Urinary bladder (tissue), 4 donors: ENCODE measurements around the gene AKR7A3. TPM values are rescaled to one million over a fixed set of nuclear protein-coding genes. Genes with fewer than 3 reads are reported as not detected.

ENCODE experiments used
- DNase-seq: peaks from one replicate; pipeline ENCODE4 v3.0.0-alpha.2; 2015; ENCODE audit errors: extremely low spot score
- H3K27ac ChIP-seq: one replicate; pipeline ENCODE4 v1.5.1; 2013; ENCODE audit warnings: low read depth, mild to moderate bottlenecking, moderate library complexity
- H3K36me3 ChIP-seq: one replicate; pipeline ENCODE4 v1.6.1; 2013; ENCODE audit warnings: mild to moderate bottlenecking, moderate library complexity; ENCODE audit not compliant: insufficient read depth
- H3K4me1 ChIP-seq: one replicate; pipeline ENCODE4 v1.6.1; 2013; ENCODE audit warnings: mild to moderate bottlenecking, moderate library complexity; ENCODE audit not compliant: insufficient read depth
- H3K4me3 ChIP-seq: one replicate; pipeline ENCODE4 v1.5.1; 2013; ENCODE audit warnings: low read depth, low read length
- WGBS: extraction: QIAGEN DNeasy Blood & Tissue Kit; methylation state at CpG from one replicate; pipeline ENCODE4 v1.1.7; 2013; 5-methylcytosine and 5-hydroxymethylcytosine counted together
- polyA plus RNA-seq: library from polyadenylated mRNA; stranded (reverse); fragments of 200-250 nt; gene quantifications from one replicate; pipeline ENCODE4 v1.2.3, GENCODE V29; 2013
- small RNA-seq: library from RNA; depleted of rRNA; stranded (forward); fragments of <200 nt; gene quantifications from one replicate; pipeline ENCODE3, GENCODE V24; 2014
- total RNA-seq: library from RNA; depleted of rRNA; stranded (reverse); fragments of >200 nt; gene quantifications from one replicate; pipeline ENCODE4 v1.2.3, GENCODE V29; 2014
- donor health status: healthy with polysubstance abuse.
- donor health status: healthy.

Gene AKR7A3
- total and polyA plus RNA-seq, 2 donors = 0.53 to 0.61 TPM

DNA sequence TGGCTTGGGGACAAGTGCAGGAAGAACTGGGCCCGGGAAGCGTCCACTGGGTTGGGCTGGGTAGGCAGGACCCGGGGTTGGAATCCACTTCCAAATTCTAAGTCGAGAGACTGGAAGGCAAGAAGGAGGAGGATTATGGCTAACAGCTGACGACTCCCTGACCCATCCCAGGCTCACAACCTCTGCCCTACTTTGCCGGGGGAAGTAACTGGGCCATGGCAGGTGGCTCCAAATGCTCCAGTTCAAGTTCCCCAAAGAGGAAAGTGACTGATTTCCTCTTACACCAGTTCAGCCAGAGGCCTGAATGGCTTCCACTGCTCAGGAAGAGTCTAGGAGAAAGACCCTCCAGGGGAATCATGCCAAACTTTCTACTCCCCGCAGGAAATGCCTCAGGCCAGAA is 48.7 kb downstream of the AKR7A3 start:
- DNase-seq = no peak
- no peak overlapping the region for H3K27ac ChIP-seq

DNA sequence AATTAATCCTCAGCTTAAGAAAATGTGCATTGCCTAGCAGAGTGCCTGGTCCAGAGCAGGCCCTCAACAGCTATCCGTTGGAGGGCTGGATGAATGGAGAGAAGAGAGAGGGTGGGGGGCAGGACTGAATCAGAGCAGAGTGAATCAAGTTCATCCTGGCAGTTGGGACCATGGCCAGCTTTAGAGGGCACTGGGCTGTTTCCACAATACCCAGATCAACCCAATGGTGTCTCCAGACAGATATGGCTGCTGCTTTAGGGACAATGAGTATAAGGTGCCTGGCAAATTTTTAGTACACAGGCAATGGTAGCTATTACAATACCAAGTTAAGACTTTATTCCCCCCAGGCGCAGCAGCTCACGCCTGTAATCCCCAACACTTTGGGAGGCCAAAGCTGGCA is 54.3 kb downstream of the AKR7A3 start:
- DNase-seq = no peak
- Histone ChIP-seq H3K36me3 (peaks cover 5% of the 10 kb centered on the region), H3K4me1 (no peaks in the 10 kb centered on the region), H3K4me3 (no peak overlapping the region), H3K27ac (no peak overlapping the region)
- WGBS = 90% methylated on average over 3 of the region's 3 CpGs

More for the DNA sequence above, 48.7 kb downstream of the AKR7A3 start:
- WGBS = 83% methylated on average over 7 of the region's 7 CpGs
- H3K4me1 ChIP-seq = no peaks in the 10 kb centered on the region
- H3K36me3 ChIP-seq = peaks cover 7% of the 10 kb centered on the region
- no peak overlapping the region for H3K4me3 ChIP-seq

Small RNA genes lying within 50 kb of the gene (small RNA-seq; reads per million reads assigned to genes)
- gene RNU6-1099P = not detected

Other genes starting within 250 kb of the AKR7A3 start
- 118 TPM for gene UBR4, start 78.5 kb downstream of the AKR7A3 start, total RNA-seq
- 121 TPM for gene UBR4, start 78.5 kb downstream of the AKR7A3 start, polyA plus RNA-seq
- gene EMC1, start 37.2 kb downstream of the AKR7A3 start, total RNA-seq = 37.4 TPM
- gene EMC1, start 37.2 kb downstream of the AKR7A3 start, polyA plus RNA-seq = 23.2 TPM
- 13.5 TPM for gene MRTO4, start 37.0 kb downstream of the AKR7A3 start, total RNA-seq
- gene MRTO4, start 37.0 kb downstream of the AKR7A3 start, polyA plus RNA-seq = 22.0 TPM
- 45.6 TPM for gene AKR7A2, start 23.4 kb upstream of the AKR7A3 start, total RNA-seq
- gene AKR7A2, start 23.4 kb upstream of the AKR7A3 start, polyA plus RNA-seq = 53.1 TPM
- 7.7 TPM for gene SLC66A1, start 23.6 kb upstream of the AKR7A3 start, total RNA-seq
- gene SLC66A1, start 23.6 kb upstream of the AKR7A3 start, polyA plus RNA-seq = 10.3 TPM
- gene CAPZB, start 196.8 kb upstream of the AKR7A3 start, total RNA-seq = 77.1 TPM
- gene CAPZB, start 196.8 kb upstream of the AKR7A3 start, polyA plus RNA-seq = 372 TPM